Astrocyte (in vitro differentiated cells and primary cell): ENCODE data around the gene GUCA1A.

Experiments used
- EZH2 ChIP-seq: IDR thresholded peaks from 2 replicates; pipeline ENCODE4 v1.6.1; 2012; ENCODE audit warnings: mild to moderate bottlenecking, low read length, inconsistent platforms; ENCODE audit not compliant: insufficient read depth
- TF ChIP-seq, protein P1 (sequence below): IDR thresholded peaks from 2 replicates; pipeline ENCODE4 v1.5.1; 2011; ENCODE audit warnings: low read depth, mild to moderate bottlenecking, inconsistent platforms, low read length, moderate library complexity; ENCODE audit not compliant: insufficient read depth

DNA sequence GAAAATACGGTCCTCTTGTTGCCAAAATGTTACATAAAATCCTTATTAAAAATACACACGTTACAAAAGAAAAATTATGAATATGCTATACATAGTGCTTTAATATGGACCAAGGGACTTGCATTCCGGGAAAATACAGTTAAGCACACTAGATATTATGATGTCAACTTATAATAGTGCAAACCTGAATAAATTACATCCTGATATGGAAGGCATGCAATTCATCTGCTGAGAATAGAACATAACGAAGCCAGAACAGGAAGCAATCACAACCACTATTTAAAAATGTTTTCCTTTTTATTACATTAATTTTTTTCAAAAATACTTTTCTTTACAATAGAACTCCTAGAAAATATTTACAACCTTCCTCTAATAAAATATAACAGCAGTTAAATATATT lies 52.3 kb downstream of the GUCA1A start:
- TF ChIP-seq, protein P1, sequence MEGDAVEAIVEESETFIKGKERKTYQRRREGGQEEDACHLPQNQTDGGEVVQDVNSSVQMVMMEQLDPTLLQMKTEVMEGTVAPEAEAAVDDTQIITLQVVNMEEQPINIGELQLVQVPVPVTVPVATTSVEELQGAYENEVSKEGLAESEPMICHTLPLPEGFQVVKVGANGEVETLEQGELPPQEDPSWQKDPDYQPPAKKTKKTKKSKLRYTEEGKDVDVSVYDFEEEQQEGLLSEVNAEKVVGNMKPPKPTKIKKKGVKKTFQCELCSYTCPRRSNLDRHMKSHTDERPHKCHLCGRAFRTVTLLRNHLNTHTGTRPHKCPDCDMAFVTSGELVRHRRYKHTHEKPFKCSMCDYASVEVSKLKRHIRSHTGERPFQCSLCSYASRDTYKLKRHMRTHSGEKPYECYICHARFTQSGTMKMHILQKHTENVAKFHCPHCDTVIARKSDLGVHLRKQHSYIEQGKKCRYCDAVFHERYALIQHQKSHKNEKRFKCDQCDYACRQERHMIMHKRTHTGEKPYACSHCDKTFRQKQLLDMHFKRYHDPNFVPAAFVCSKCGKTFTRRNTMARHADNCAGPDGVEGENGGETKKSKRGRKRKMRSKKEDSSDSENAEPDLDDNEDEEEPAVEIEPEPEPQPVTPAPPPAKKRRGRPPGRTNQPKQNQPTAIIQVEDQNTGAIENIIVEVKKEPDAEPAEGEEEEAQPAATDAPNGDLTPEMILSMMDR, result no peak
- TF ChIP-seq EZH2, result no peak
